GM12801 (cell line): ENCODE results near the gene S100A12.

ENCODE experiments used
- TF ChIP-seq, protein P1 (sequence below): IDR thresholded peaks from one replicate; pipeline ENCODE4 v1.5.1; 2011; ENCODE audit warnings: control low read depth; ENCODE audit not compliant: insufficient read length; ENCODE audit errors: extremely low read depth

The S100A12 gene

DNA sequence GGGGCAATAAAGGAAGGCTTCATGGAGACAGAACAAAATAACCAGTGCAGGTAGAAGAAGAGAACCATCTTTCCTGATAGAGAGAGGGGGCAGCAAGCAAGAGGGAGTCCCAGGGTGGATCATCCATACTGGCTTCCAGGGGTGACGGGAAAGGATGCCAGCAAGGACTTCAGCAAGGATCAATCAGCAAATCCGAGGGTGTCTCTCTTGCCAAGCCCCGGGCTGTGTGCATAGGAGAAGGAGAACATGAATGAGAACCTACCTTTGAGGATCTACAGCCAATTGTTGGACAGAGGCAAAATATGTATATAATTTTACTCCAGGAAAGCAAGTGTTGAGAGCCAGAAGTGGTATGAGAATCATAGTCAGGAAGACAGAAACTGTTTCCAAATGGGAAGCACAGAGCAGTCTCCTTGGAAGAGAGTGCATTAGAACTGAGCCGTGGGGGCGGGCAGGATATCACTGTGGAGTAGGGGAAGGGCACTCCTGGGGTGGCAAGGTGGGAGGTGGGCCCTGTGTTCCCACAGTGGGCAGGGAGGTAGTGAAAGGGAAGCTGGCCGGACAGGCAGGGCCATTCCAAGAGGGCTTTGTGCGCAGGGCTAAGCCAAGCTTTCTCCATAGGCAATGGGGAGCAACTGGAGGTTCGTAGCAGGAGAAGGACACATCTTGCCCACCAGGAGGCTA is 18.9 kb downstream of the S100A12 start:
- TF ChIP-seq, protein P1, sequence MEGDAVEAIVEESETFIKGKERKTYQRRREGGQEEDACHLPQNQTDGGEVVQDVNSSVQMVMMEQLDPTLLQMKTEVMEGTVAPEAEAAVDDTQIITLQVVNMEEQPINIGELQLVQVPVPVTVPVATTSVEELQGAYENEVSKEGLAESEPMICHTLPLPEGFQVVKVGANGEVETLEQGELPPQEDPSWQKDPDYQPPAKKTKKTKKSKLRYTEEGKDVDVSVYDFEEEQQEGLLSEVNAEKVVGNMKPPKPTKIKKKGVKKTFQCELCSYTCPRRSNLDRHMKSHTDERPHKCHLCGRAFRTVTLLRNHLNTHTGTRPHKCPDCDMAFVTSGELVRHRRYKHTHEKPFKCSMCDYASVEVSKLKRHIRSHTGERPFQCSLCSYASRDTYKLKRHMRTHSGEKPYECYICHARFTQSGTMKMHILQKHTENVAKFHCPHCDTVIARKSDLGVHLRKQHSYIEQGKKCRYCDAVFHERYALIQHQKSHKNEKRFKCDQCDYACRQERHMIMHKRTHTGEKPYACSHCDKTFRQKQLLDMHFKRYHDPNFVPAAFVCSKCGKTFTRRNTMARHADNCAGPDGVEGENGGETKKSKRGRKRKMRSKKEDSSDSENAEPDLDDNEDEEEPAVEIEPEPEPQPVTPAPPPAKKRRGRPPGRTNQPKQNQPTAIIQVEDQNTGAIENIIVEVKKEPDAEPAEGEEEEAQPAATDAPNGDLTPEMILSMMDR = no peak

DNA sequence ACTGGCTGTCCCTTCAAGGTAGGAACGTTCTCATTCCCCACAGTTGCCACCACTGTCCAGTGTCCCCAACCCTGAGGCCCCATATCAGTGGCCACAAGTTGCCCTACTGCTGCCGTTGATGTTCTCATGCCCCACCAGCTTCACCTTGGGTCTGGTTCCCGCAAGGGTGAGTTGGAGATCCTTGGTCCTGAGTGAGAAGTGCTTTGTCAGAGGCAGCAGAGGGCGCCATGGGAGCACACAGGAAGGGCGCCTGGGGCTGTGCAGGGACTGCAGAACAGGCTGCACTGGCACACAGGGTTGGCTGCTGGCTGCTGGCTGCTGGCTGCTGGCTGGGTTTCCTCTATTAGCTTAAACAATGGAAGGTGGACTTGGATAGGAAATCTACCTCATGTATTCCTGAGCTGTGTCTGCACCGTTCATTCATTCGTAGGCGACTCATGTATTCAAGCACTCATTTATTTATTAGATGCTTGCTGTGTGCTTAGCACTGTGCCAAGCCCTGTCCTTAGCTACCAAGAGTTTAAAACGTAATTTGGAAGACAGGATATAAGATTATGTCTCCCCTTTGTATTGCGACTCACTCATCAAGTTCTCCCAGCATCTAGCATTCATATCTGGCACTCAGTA is 19.9 kb downstream of the S100A12 start:
- TF ChIP-seq, protein P1 = no peak

DNA sequence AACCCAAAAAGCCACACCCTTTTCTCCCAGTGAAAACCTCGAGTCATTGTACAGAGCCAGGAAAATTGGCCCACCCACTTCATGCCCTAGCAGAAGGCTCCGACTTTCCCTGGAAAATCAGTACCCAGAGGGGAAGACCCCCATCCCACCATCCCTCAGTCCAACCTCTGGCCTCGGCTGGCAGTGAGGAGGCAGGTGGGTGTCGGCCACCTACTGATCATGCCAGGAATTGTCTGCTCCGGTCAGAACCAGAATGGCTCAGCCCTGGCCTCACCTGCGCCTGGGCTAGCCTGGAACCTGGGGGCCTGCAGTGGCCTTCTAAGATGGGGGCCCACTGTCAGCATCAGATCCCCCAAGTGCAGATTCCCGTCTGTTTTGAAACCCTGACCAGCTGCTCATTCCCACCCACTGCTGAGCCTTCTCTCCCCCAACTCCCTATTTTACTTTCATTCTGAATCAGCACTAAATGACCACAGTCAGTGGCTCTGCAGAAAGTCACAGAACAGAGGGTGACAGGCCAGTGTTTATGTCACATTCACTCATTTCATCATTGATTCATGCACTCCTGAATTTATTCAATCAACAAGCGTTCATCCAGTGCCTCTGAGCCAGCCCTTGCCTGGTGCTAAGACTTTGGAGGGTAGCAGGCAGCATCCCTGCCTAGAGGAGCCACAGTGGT is 20.8 kb downstream of the S100A12 start:
- TF ChIP-seq, protein P1 = no peak

DNA sequence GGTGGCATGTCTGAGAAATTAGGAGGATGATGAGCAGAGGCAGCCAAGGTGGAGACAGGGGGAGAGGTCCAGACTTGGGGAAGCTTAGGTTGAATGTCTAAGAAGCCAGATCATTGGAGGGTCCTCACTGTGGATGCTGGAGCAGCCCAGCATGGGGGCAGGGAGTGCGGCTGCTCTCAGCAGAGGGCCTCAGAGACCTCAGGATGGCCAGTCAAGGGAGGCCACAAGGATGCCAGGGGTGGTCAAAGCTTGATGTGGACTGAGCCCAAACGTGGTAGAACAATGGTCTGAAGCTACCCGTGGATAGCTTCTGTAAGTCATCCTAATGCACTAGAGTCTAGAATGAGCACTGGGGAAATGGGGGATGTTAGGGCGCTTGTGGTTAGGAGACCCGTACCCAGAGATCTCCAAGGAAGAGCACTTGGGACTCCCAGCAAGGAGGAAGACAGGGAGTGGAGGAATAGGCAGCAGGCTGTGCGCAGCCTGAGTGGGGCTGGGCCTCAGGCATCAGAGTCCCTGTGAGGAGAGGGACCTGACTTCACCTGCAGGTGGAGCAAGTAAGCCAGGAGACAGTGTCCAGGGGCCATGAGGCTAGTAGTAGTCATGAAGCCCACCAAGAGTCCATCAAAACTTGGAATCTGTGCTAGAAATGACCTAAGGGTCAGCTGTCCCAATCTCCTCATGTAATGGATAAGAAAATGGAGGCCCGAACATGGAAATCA is 22.0 kb downstream of the S100A12 start:
- TF ChIP-seq, protein P1 = no peak

DNA sequence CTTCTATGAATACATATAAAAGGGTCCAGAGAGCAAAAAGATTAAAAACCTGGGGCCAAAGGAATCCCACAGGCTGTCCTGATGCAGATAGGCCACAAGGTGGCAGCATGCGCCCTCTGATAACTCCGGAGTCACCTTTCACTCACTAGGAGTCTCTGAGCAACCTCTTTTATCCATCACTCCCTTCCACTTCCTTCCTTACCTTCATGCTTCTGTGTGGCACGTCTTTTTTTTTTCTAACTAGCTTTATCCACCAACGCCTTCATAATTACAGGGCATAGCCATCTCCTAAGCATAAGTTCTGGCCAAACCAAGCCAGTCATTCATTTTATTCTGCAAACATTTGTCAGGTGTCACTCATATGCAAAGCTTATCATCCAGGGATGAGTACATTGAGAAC is 22.9 kb downstream of the S100A12 start:
- TF ChIP-seq, protein P1 = peak; percentile 55

DNA sequence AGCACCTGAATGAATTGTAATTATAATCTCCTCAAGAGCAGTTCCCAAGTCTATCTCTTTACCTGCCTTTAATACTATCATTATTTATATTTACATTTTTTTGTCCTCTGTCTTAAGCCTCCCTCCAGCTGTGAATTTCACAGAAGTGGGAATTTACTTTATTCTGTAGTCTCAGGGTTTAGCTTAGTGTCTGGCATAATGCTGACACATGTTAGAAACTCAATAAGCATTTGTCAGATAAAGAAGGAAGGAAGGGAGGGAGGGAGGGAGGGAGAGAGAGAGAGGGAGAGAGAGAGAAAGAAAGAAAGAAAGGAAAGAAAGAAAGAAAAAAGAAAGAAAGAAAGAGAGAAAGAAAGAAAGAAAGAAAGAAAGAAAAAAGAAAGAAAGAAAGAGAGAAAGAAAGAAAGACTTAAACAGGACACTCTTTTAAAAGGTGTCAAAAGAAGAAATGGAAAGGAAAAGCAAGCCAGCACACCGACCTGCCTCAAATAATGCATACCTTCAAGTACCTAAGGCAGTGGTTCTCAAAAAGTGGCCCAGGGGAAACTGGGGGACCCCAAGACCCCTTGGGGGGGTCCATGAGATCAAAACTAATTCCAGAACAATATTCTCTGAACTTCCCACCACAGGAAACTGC is 25.0 kb downstream of the S100A12 start:
- TF ChIP-seq, protein P1 = no peak
